ENCODE measurements around the gene ITGA3.
"Not testable (repeated sequence)": the region's sequence is repeated elsewhere in the genome, so short reads cannot be mapped to it uniquely, and the experiment has no call there.

The ITGA3 gene

DNA sequence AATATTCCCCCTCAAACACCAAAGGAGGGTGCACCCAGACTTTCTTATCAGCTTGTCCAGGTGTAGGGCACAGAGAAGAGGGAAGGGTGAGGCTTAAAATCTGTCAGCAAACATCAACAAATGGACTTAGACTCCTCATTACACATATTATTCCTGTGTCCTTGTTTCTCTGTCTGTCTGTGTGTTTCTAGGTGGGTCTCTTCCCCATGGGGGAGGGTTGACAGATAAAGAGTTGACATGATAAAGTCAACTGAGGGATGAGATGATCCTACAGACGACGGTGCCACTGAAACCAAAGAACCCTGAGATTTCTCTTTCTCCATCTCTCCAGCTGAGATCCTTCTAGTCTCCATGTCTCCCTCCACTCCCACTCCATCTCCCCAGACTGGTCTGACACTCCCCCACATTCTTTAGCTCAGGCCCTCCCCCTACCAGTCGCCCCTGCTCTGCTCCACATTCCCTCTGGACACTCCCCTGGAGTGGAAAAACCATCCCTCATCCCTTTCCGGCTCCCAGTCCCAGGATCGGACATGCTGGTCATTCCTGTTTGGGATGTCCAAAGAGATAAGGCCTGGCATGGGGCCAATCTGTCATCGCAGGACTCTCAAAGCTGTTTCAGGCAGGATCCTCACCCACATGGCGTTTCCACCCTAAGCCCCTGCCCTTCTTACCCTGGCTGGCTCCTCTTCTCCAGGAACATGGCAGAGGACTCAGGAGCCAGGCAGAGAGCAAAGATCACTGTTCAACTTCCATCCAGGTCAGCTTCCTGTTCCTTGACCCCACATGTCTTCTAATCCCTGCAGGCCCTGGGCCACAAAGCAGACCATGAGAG is 2.9 kb upstream of the ITGA3 start:
- no peak for DNase-seq

DNA sequence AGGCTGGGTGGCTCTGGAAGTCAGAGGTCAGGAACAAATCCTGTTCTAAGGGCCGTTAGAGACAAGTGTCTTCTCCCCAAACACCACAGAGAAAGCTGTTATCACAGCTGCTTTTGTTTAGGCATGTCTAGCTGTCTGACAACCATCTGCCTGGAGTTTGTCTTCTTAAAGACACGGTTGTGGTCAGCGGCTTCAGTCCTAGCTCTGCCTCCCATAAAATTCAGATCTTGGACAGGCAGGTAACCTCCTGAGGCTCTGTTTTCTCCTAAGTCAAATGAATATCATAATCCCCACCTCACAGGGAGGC is 2.3 kb upstream of the ITGA3 start:
- no peak for DNase-seq

DNA sequence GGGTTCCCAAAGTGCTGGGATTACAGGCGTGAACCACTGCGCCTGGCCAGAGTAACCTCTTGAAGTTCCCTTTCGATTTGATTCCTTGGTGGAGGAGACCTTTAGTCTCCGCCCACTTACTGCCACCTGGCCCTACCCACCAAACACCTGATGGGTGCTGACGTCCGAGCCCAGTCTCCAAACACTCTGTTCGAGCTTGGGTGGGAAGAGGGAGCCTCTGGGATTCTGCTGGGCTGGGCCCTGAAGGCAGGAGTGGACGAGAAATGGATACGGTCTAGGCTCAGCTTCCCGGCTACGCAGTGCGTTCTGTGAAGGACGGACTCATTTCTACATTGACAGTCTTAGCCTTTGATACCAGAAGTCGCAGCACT is 870 bp upstream of the ITGA3 start:
- DNase-seq, result peak; percentile 72 to 82 (median 77)

DNA sequence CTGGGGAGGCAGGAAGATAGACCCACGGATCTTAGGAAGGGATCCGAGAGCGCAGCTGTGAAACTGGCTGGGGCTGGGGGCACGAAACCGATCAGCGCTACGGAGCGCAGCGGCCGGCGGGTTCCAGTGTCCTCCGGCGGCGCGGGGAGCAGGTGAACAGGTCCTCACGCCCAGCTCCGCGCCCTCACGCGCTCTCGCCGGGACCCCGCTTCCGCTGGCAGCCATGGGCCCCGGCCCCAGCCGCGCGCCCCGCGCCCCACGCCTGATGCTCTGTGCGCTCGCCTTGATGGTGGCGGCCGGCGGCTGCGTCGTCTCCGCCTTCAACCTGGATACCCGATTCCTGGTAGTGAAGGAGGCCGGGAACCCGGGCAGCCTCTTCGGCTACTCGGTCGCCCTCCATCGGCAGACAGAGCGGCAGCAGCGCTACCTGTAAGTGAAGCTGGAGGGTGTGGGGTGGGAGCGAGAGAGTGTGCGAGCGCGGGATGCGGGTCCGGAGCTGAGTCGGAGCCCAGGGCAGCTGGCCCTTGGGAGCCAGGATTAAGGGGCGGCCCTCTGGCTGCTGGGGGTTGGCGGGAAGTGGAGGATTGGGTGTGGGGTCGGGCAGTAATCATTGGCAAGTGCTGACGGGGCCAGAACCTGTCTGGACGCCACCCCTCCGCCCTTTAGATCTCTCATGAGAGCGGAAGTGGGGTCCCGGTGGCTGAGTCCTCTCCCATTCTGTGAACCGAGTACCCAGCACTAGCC is 479 bp downstream of the ITGA3 start:
- peak; percentile 79 to 91 (median 87) for DNase-seq

DNA sequence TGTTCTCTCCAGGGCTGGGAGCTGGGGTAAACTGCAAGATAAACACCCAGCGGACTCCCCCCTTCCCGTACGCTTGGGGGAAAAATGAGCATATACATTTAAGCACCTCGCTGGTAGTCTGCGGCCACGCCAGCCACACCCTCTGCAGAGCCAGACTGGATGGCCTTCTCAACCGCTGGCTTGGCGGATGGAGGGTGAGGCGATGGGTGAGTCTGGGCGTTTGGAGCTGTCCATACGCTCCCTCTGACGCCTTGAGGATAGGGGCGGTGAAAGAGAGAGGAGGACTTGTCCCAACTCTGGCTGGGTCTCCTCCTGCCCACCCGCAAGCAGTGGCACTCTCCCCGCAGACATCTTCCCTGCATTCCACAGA is 1.0 kb downstream of the ITGA3 start:
- peak in 1 of 3 experiments; percentile 29 for DNase-seq

DNA sequence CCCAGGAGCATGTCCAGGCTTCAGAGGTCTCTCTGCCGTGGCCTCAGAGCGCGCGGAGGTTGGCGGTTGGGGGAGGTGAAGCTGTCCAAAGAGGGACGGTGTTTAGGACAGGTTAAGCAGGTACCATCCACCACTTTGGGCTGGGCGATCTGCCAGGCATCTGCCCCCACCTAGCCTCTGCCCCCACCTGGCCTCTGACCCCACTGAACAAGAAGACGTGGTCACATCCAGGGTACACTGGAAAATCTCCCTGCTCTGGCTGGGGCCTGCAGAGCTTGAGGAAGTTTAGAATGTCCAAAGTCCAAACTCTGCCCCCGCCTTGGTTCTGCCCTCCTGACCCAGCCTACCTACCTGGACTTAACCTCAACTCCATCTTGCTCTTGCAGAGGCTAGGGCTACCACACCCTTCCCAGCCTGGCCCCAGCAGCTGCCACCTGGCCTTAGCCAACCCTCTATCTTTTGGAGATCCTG is 1.6 kb downstream of the ITGA3 start:
- no peak for DNase-seq

DNA sequence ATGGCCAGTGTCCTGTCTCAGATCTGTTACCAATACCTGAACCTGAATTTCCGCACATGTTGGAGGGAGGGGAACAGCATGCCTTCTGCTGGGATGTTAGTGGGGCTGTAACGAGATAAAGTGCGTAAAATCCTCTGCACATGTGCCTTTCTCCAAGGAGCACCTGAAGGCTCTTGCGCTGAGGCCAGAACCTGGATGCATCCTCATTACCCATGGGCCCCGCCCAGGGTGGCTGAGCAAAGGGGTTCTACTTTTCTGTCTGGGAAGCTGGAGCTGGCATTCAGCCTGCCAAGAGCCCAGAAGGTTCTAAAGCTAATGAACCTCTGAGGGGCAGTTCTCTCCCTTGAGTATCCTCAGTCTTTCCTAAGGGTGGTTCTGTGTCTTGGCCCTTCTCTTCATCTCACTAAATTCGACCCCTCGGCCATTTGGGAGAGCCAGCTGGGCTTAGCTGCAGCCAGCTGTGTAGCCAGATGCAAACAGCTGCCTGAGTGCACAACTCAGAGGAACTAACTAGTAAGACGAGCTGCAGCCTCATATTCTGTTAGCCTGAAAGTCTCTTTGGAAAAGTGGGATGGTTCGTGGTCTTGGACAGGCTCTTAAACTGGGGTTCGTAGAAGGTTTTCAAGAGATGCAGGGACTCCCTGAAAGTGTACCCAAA is 2.5 kb downstream of the ITGA3 start:
- no peak for DNase-seq

DNA sequence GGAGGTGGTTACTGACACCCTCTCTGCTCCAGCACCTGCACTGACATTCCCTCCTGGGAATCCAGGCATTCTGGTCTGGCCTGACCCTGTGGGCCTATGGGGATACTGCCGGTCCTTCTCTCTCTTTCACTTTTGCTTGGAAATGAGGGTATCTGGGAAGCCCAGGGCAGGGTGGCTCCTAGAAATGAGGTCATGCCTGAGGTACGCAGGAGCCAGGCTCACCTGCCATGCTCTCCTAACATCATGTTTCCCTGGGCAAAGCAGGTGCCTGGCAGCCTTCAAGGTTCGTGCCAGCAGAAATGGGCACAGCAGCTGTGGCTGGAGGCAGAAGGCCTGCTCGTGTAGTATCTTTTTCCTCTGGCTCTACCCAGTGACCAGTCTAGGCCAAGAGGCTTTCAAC is 3.3 kb downstream of the ITGA3 start:
- no peak for DNase-seq

DNA sequence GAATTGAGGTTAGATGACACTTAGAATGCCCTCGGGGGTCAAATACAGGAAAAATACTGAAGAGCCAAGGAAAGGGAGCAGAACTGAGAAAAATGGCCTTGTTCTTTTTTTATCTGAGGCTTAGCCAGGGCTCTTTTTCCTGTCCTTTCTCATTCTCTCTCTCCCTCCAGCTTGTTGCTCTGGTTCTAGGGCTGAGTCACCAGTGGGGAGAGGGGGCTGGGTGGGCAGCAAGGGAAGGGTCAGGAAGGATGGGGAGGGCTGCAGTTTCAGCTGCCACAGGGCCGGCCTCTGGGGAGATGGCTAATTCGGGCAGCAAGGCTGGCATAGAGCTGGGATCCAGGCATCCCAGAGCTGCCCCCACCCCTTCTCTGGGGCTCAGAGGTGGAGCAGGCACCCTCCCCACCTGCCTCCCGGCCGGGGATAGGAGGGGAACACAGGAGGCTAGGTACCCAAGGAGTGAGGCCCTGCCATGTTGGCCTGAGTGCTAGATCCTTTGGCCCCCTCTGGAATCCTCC is 3.9 kb downstream of the ITGA3 start:
- no peak for DNase-seq

DNA sequence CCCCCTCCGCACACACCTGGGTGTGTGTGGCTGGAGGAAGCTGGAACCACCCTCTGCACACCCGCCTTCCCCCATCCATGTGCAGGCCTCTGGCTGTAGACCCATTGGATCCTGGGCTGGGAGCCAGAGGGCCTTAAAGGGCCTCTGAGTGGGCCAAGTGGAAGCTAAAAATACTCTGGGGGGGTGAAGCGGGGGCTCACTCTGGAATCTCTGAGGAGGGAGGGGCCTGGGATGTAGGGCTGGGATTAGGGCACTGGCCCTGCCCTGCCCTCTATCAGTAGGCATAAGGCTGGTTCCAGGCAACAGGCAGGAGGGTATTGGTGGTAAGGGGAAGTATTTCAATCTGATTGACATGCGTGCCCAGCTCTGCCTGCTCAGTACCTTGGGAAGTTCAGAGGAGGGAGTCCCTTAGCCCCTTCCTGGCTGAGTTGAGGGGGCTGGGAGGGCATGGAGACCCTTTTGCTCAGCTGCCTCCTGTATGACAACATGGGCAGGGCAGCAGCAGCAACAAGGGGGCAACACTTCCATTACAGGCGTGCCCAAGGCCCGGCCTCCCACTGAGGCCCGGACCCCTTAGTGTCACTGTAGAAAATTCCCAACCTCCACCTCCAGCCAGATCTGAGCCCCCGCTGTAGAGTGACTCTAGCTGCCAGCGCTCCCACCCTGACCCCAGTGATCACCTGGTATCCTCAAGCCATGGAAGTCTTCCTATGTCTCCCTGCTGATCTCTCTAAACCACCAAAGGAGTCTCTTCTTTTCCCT is 5.2 kb downstream of the ITGA3 start:
- peak in 1 of 3 experiments; percentile 15 for DNase-seq

DNA sequence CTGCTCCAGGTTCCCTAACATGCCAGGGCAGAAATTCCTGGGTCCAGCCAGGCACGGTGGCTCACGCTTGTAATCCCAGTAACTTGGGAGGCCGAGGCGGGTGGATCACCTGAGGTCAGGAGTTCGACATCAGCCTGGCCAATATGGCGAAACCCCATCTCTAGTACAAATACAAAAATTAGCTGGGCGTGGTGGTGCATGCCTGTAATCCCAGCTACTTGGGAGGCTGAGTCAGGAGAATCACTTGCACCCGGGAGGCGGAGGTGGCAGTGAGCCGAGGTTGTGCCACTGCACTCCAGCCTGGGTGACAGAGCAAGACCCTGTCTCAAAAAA is 5.8 kb downstream of the ITGA3 start:
- DNase-seq, result not testable (repeated sequence)

DNA sequence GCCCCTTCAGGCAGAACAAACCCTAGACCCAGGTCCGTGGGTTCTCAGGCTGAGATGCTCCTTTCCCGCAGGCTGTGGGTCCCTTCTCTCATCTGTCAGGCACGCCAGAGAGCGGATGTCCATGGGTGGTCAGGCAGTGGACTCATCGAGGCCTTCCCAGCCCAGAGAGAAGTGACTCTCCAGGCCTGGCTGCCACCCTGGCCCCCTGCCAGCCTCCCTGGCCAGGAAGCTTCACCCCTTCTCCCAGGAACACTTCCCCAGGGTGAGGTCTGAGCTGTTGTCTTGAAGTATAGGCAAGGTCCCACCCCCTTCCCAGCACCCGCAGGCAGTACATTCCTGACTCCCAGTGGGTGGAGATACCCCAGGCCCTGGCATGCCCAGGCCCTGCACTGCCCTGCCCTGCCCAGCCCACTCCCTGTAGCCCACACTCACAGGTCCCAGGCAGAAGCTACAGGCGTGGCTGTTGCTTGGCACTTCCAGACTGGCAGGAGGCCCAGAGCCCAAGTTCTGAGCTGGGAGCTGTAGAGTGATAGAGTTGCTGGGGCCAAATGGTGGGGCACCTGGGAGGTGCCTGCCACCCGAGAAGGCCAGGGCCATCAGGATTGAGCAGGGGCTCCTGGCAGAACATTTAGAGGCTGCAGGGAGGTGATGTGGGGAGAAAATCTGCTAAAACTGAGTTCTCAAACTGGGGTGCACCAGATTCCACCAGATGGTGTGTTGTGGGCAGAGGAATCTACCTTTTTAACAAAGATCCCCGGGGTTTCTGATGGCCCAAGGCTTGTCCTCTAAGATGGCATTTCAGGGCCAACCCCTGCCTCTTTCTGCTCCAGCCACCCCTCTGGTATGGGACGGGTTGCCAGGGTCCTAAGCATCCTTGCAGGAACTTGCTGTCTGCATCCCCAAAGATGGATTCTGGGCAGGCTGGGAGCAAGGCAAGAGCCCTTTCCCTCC is 6.7 kb downstream of the ITGA3 start:
- DNase-seq, result no peak

DNA sequence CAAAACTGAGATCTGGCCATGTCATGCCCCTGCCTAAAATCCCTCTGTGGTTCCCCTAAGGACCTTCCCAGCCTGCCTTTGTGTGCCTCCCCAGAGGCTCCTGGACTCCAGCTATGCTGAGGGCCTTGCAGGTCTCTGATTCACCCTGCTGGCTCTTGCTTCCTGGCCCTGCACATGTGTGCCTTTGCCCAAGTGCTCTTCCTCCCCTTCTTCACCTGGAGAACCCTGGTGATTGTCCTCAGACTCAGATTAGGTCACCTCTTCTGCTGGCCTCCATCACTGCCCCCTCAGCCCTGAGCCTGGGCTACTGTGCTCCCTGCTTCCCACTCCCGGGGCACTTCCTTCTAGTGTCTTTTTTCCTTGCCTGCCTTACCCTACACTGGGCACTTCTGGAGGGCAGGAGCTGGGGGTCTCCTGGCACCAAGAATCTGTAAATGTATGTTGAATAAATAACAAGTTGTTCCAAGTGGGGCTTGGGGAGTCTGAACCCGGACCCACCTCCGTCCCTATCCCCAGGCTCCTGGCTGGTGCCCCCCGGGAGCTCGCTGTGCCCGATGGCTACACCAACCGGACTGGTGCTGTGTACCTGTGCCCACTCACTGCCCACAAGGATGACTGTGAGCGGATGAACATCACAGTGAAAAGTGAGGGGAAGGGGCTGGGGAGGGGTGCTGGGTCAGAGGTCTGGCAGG is 7.8 kb downstream of the ITGA3 start:
- DNase-seq, result no peak

DNA sequence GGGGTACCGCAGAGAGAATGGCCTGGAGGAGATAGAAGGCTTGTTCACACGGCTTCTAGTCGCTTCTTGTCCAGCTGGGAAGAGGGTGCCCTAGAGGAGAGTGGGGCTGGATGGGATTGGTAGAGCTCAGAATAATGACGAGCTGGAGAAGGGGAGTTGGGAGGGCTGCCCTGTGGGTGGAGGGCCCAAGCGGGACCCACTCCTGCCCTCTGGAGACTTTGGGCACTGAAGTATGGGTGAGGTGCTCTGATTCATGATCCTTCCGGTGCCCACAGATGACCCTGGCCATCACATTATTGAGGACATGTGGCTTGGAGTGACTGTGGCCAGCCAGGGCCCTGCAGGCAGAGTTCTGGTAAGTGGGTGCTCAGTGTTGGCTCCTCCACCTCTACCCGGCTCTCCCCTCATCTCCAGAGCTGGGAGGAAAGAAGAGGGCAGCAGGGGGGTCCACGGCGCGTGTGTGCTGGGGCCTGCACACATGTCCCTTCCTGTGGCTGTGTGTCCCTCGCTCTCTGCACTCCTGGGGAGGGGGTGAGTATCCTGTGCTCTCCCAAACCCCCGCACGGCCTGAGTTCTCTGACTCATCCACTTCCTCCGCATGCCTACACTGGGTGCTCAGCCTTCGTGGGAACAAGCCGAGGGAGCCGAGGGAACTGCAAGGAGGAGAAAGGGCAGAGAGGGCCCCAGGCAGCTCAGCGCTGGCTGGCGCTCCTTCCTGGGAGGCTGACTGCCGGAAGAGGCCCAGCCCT is 8.5 kb downstream of the ITGA3 start:
- no peak for DNase-seq

DNA sequence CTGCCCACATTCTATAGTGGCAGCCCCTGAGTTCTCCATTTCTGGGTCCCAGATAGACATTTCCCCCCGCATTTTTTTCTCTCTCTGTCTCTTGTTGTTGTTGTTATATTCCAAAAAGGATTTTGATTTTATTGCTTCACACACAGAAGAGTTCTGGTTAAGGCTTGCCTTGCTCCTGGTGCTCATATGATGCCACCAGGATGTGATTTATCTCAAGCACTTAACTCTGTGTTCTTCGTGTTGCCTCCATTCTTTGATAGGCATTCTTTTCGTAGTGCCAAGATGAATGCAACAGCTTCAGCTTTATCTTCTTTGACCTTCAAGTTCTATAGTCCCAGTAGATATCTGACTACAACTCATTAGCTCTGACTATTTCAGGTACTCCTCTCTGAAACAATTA is 9.1 kb downstream of the ITGA3 start:
- DNase-seq, result no peak

DNA sequence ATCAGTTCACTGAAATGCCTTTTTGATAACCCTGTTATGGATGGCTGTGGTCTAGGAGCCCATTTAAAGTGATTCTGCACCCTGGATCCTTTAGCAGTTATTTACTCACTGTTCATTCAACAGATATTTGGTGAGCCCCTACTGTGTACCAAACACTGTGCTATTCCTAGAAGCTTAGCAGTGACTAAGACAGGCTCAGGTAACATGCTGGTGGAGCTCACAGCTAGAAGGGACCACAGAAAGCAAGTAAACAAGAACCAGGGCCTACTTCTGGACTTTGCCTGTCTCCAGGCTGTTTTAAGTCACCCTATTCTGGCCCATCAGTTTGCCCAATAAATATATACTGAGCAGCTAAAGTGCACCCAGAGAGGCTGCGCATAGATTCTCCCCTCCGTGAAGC is 11.1 kb downstream of the ITGA3 start:
- no peak for DNase-seq

DNA sequence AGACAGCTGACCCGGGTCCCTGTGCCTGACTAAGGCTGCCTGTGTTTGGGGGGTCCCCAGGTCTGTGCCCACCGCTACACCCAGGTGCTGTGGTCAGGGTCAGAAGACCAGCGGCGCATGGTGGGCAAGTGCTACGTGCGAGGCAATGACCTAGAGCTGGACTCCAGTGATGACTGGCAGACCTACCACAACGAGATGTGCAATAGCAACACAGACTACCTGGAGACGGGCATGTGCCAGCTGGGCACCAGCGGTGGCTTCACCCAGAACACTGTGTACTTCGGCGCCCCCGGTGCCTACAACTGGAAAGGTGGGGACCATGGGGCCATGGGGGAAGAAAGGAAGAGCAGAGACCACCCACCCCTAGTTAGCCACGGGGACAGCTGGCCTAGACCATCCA is 12.1 kb downstream of the ITGA3 start:
- no peak for DNase-seq

DNA sequence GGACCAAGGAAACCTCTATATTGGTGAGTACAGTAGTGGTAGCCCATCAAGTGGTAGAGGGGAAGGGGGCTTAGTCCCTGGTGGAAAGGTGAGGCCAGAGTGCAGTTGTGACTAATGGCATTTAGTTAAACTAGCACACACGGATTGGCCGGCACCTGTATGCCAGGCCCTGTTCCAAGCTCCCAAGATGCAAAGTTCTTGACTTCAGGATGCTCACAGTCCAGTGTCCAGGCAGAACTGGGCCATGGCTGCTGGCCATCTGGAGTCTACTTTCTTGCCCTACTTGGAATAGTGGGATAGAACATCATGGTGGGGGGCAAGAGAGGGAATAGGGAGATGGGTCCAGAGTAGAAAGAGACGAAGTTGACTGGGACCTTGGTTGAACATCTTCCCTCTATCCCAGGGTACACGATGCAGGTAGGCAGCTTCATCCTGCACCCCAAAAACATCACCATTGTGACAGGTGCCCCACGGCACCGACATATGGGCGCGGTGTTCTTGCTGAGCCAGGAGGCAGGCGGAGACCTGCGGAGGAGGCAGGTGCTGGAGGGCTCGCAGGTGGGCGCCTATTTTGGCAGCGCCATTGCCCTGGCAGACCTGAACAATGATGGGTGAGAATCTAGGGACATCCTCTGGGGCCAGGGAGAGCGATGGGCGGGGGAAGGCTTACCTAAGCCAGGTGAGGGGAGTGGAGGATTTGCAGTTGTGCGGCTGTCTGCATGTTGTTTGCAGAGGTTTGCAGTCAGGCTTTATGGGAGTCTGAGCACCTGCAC is 15.2 kb downstream of the ITGA3 start:
- no peak for DNase-seq

DNA sequence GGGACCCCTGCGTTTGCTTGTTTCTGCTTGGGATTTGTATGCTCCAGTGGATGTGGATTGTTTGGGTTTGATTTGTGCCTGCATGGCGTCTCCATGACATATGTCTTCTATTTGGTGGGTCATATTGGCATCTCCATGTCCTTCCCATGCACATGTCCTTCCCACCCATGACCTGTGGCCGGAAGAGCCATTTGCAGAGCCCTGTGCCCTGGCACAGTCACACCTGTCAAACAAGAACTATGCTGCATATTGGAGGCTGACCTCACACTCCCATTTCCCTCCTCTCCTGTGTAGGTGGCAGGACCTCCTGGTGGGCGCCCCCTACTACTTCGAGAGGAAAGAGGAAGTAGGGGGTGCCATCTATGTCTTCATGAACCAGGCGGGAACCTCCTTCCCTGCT is 15.8 kb downstream of the ITGA3 start:
- DNase-seq, result no peak

DNA sequence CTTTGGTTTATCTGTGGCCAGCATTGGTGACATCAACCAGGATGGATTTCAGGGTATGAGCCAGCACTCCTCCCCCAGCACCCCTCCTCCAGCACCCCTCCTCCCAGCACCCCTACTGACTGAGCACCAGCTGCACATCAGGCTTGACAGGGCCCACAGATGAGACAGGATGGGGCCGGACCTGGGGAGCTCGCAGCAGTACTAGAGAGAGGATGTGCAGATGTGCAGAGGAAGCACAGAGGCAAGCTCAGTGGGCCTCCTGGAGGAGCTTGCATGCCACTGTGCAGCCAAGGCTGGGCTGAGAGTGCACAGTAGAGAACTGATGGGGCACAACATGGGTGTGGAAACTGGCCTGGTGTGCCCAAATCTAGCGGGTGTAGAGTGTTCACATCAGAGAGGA is 16.2 kb downstream of the ITGA3 start:
- DNase-seq, result no peak
